ENCODE data around the gene CTR9. TPM values are rescaled to one million over a fixed set of nuclear protein-coding genes. Genes with fewer than 3 reads are reported as not detected.

CTR9 gene
- total and polyA plus RNA-seq, 2 of the 8 experiments (the other 6 are each of a cell fraction or from before 2014, with no cell fraction given), result 6.1 to 37.7 TPM

DNA sequence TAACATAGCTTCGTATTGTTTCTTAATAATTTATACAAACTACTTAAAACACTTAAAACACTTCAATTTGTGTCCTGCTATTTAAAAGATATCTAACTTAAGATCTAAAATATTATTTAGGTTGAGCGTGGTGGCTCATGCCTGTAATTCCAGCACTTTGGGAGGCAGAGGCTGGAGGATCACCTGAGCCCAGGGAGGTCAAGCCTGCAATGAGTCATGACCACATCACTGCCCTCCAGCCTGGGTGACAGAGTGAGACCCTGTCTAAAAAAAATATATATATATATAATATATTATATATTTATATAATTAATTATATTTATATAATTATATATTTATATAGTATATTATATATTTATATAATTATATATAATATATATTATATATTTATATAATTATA lies 4.2 kb upstream of the CTR9 start:
- 90% methylated on average over 2 of the region's 2 CpGs; no CpG with 5 or more reads in 1 of the 2 experiments for WGBS, 2 experiments (ENCODE audit: extremely low coverage in 1 of 2, insufficient coverage in 1 of 2, insufficient read length in 1 of 2, insufficient replicate concordance in 2 of 2, low coverage in 1 of 2, low lambda C conversion rate in 2 of 2, missing lambda C conversion rate in 1 of 2)
- H3K9ac ChIP-seq (replicated peaks in 1 of 4; ENCODE audit: extremely low read depth in 1 of 4, low read depth in 3 of 4, low read length in 3 of 4), result no peak overlapping the region

More for the DNA sequence above, 4.2 kb upstream of the CTR9 start:
- TF ChIP-seq EP300 (IDR thresholded peaks at IDR 0.05; ENCODE audit: borderline replicate concordance in 1 of 2, low read depth in 2 of 2, low read length in 2 of 2) (no peak), CBX5 (IDR thresholded peaks at IDR 0.05; ENCODE audit: low read depth, low read length) (no peak)
- Histone ChIP-seq H3K9me3 (ENCODE audit: insufficient read depth in 2 of 2, low read depth in 1 of 2, low read length in 1 of 2) (no peaks in the 10 kb centered on the region), H2BK5ac (ENCODE audit: low read depth, low read length) (no peak overlapping the region), H3K4me3 (ENCODE audit: extremely low read depth in 1 of 4, insufficient read depth in 2 of 4, low read depth in 3 of 4, low read length in 4 of 4) (no peak overlapping the region), H2AFZ (ENCODE audit: low read length) (no peak overlapping the region), H3K23ac (ENCODE audit: insufficient read length) (no peak overlapping the region), H3K14ac (ENCODE audit: insufficient read length) (no peak overlapping the region), H3K18ac (ENCODE audit: extremely low read depth, low read length) (no peak overlapping the region), H3K27ac (ENCODE audit: low read depth, low read length) (no peak overlapping the region), H2BK12ac (ENCODE audit: low read depth, low read length) (no peak overlapping the region), H3K4me1 (replicated peaks in 1 of 4; ENCODE audit: control insufficient read depth in 3 of 4, insufficient read depth in 4 of 4, low read length in 3 of 4) (no peaks in the 10 kb centered on the region), H2AK5ac (ENCODE audit: low read depth, low read length) (no peak overlapping the region), H2BK20ac (ENCODE audit: low read length) (no peak overlapping the region), H4K91ac (replicated peaks; ENCODE audit: insufficient read length, low read length) (no peak overlapping the region), H3K23me2 (ENCODE audit: low read depth, low read length) (peaks cover 3% of the 10 kb centered on the region; the same call in 1 of the 2 replicates), H3K79me2 (ENCODE audit: control insufficient read depth in 1 of 2, insufficient read depth in 2 of 2, low read length in 2 of 2) (peaks cover 0 to 4% of the 10 kb centered on the region in 2 experiments; a peak in 2 of 4 replicates), H4K5ac (ENCODE audit: insufficient read length, low read depth, low read length) (no peak overlapping the region), H3K4ac (replicated peaks; ENCODE audit: insufficient read length, low read depth, low read length) (no peak overlapping the region), H4K8ac (ENCODE audit: extremely low read depth, insufficient read depth, low read length) (no peak overlapping the region), H2BK120ac (replicated peaks; ENCODE audit: low read depth, low read length) (no peak overlapping the region), H4K20me1 (replicated peaks in 1 of 2; ENCODE audit: control insufficient read depth in 1 of 2, insufficient read depth in 2 of 2, low read length in 2 of 2) (no peaks in the 10 kb centered on the region), H2BK15ac (ENCODE audit: low read length) (no peak overlapping the region), H3K27me3 (replicated peaks in 1 of 4; ENCODE audit: control insufficient read depth in 3 of 4, extremely low read depth in 1 of 4, insufficient read depth in 3 of 4, low read length in 3 of 4) (no peaks in the 10 kb centered on the region), H3K56ac (replicated peaks; ENCODE audit: insufficient read length, low read depth, low read length) (no peak overlapping the region), H3K4me2 (ENCODE audit: insufficient read depth in 1 of 2, low read depth in 2 of 2, low read length in 2 of 2) (no peak overlapping the region), H3K36me3 (ENCODE audit: control insufficient read depth in 2 of 4, insufficient read depth in 4 of 4, low read length in 3 of 4) (no peaks in the 10 kb centered on the region), H3K79me1 (ENCODE audit: low read depth, low read length) (no peaks in the 10 kb centered on the region)
- ChIA-PET CTCF (ENCODE audit: partially characterized antibody) (interaction anchor here (1.4 to 1.6 kb wide), 2 partner anchors 10 to 109 kb away, joined by 3 to 6 read pairs; no protein-coding TSS in a partner anchor), POLR2A (ENCODE audit: partially characterized antibody) (no interaction called here)
- no peak for FAIRE-seq
- DNase-seq (ENCODE audit: low read depth in 1 of 2, low spot score in 2 of 2), result no peak

Data from H1 (cell line).